HG03095 (cell line): ENCODE data around the gene PMM2.

ENCODE experiments used
- ATAC-seq: cut with Tn5 transposase; IDR thresholded peaks from one replicate; pipeline ENCODE4 v1.9.1; 2021; ENCODE audit warnings: moderate library complexity; ENCODE audit not compliant: unreplicated experiment

Gene PMM2

GRCh38 chr16:8885674-8886592 lies 88.3 kb downstream of the PMM2 start:
- no peak for ATAC-seq

- no peak for ATAC-seq
Observed at GRCh38 chr16:8886593-8887430, 89.2 kb downstream of the PMM2 start.

- no peak for ATAC-seq
Observed at GRCh38 chr16:8887431-8887765, 89.8 kb downstream of the PMM2 start.

GRCh38 chr16:8887952-8888560 lies 90.4 kb downstream of the PMM2 start:
- ATAC-seq, result no peak

GRCh38 chr16:8888951-8889892 lies 91.6 kb downstream of the PMM2 start:
- no peak for ATAC-seq

- no peak for ATAC-seq
Observed at GRCh38 chr16:8889893-8890548, 92.4 kb downstream of the PMM2 start.

- ATAC-seq, result no peak
Observed at GRCh38 chr16:8890549-8890921, 92.9 kb downstream of the PMM2 start.

GRCh38 chr16:8892101-8892575 lies 94.5 kb downstream of the PMM2 start:
- peak; percentile 23 for ATAC-seq

GRCh38 chr16:8893426-8893825 lies 95.8 kb downstream of the PMM2 start:
- no peak for ATAC-seq

GRCh38 chr16:8893976-8894690 lies 96.5 kb downstream of the PMM2 start:
- no peak for ATAC-seq

GRCh38 chr16:8894736-8895334 lies 97.2 kb downstream of the PMM2 start:
- ATAC-seq, result no peak

- ATAC-seq, result no peak
Observed at GRCh38 chr16:8898660-8899318, 101.2 kb downstream of the PMM2 start.
